NB4 (cell line): ENCODE results near the gene WDTC1.

Source experiments
- DNase-seq: peaks from one replicate; pipeline ENCODE4 v3.0.0; 2010; ENCODE audit warnings: low read depth
- H3K4me3 ChIP-seq: one replicate; pipeline ENCODE4 v1.5.1; 2011; ENCODE audit warnings: mild to moderate bottlenecking, low read depth, low read length, moderate library complexity
- MYC ChIP-seq: IDR thresholded peaks from 2 replicates; pipeline ENCODE4 v1.6.1; 2011; ENCODE audit warnings: low read depth, low read length
- POLR2A ChIP-seq: IDR thresholded peaks from 2 replicates; pipeline ENCODE4 v1.6.1; 2011; ENCODE audit warnings: mild to moderate bottlenecking; ENCODE audit not compliant: insufficient read length; ENCODE audit errors: extremely low read depth
- TF ChIP-seq, protein P1 (sequence below): IDR thresholded peaks from one replicate; pipeline ENCODE4 v1.5.1; 2012; ENCODE audit warnings: low read depth, low read length
- TF ChIP-seq, protein P2 (sequence below): IDR thresholded peaks from 2 replicates; pipeline ENCODE4 v1.6.1; 2011; ENCODE audit warnings: low read depth, low read length

Gene WDTC1

DNA sequence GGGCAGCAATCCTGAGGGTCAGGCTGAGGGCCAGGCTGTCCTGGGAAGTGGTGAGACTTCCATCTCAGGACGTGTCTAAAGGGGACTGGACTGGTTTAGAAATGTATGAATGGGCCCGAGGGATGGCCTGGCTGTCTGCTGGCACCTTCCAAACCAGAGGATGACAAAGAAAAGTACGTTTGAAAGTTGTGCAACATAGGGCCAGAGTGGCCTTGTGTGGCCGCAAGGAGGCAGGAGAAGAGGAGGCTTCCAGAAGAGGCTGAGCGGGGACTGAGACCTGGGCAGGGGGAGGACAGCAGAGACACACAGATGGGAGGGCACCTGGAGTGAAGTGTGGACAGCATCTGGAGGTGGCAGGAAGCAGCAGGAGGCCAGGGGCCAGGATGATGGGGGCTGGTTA is 104.8 kb downstream of the WDTC1 start:
- no peak overlapping the region for H3K4me3 ChIP-seq
- DNase-seq: peak; percentile 81
- TF ChIP-seq MYC (peak; percentile 36; the same call in 1 of the 2 replicates), POLR2A (no peak)
- TF ChIP-seq, protein P1, sequence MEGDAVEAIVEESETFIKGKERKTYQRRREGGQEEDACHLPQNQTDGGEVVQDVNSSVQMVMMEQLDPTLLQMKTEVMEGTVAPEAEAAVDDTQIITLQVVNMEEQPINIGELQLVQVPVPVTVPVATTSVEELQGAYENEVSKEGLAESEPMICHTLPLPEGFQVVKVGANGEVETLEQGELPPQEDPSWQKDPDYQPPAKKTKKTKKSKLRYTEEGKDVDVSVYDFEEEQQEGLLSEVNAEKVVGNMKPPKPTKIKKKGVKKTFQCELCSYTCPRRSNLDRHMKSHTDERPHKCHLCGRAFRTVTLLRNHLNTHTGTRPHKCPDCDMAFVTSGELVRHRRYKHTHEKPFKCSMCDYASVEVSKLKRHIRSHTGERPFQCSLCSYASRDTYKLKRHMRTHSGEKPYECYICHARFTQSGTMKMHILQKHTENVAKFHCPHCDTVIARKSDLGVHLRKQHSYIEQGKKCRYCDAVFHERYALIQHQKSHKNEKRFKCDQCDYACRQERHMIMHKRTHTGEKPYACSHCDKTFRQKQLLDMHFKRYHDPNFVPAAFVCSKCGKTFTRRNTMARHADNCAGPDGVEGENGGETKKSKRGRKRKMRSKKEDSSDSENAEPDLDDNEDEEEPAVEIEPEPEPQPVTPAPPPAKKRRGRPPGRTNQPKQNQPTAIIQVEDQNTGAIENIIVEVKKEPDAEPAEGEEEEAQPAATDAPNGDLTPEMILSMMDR: no peak
- TF ChIP-seq, protein P2, sequence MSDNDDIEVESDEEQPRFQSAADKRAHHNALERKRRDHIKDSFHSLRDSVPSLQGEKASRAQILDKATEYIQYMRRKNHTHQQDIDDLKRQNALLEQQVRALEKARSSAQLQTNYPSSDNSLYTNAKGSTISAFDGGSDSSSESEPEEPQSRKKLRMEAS: peak; percentile 36

DNA sequence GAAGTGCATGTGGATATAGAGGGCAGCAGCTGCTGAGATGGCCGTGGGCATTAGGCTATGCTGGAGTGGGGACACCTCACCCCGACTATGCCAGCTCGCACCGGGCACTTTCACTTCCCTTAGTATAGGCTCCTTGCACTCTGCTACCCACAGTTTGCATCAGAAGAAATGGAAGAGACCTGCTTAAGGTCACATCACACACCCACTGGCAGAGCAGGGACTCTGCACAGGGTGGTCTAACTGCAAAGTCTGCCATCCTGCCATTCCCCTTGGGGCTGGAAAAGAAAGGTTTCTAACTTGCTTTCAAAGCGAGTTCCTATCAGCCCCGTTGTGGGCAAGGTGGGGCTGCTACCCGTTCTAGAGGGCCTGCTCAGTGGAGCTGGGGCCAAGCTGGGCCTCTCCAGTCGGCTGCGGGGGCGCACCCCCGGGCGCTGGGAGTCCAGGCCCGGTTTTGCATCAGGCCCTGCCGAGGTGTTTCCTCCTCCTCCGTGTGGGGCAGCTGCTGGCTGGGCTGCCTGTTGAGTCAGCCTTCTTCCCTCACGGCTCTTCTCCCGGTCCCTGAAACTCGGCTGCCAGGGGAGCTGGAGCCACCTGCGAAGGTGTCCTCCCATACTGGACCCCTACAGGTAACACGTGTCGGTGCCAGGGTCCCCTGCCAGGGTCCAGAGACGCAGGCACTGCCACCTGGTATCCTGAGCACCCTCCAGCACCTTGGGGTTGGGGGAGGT is 107.3 kb downstream of the WDTC1 start, which contains the start of gene SYTL1:
TSS of gene SYTL1 (plus strand) at position 498 of the 728 bp plus-strand sequence. CDS start 3,313 bp downstream, outside the sequence.
- H3K4me3 ChIP-seq: peak within 1 kb of the TSS; percentile 96
- peak; percentile 96 for DNase-seq
- TF ChIP-seq, protein P2: peak; percentile 67; the same call in 1 of the 2 replicates
- TF ChIP-seq MYC (peak; percentile 75), POLR2A (no peak)

DNA sequence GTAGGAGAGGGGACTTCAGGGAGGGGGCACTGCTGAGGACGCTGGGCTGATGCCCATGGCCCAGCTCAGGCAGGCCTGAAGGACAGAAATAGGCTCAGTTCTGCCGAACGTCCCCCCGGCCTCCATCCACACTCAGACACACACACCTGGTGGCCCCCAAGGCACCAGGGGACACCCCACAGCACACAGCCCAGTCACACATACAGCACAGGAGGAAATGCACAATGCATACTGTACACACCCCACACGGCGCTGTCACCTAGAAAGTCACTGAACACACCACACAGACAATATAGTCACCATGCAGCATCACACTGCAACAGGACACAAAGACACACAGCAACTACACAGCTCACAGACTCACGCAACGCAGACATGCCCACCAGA is 108.0 kb downstream of the WDTC1 start:
- DNase-seq: peak; percentile 54
- TF ChIP-seq, protein P2: no peak
- TF ChIP-seq MYC (0 out of 2 replicates have a peak, but pooled peaks have one; percentile 10), POLR2A (no peak)
- TF ChIP-seq, protein P1: no peak
- peak overlapping the region; percentile 96 for H3K4me3 ChIP-seq

DNA sequence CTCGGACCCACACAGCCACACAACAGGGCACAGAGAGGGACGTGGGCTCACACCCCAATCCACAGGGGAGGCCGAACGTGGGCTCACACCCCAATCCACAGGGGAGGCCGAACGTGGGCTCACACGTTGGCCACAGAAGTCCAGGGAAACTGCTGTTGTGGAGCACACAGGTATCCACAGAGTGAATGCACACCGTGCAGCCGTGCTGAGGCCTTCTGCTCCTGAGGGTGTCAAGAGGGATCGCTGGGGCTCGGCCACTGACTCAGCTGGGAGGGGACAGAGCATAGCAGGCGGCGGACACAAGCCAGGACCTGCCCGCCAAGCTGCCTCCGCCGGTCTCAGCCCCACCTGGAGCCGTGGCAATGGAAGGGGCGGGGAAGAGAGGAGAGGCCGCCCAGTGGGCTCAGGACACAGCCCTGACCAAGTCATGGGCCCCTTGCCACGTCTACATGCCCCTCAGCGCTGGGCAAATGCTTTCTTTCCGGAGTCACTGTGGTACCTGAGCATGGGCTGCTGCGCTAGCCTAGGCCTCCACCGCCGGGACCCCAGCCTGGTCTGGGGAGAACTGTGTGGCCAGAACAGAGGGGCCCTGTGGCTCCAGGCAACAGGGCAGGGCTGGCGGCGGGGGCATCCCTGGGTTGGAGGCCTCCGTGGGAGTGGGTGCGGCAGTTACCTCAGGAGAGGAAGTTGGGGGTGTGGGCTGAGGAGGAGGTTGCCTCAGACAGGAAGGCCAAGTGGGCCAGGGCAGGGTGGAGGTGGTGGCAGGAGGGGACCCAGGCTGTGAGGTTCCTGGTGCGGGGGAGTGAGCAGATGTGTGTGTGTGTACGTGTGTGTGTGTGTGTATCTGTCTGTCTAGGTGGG is 108.6 kb downstream of the WDTC1 start:
- peak; percentile 97 for DNase-seq
- H3K4me3 ChIP-seq: peak overlapping the region; percentile 96
- TF ChIP-seq, protein P1: no peak
- TF ChIP-seq, protein P2: peak; percentile 74
- peak; percentile 60; the same call in 1 of the 2 replicates for TF ChIP-seq MYC
- peak; percentile 78 for TF ChIP-seq POLR2A

DNA sequence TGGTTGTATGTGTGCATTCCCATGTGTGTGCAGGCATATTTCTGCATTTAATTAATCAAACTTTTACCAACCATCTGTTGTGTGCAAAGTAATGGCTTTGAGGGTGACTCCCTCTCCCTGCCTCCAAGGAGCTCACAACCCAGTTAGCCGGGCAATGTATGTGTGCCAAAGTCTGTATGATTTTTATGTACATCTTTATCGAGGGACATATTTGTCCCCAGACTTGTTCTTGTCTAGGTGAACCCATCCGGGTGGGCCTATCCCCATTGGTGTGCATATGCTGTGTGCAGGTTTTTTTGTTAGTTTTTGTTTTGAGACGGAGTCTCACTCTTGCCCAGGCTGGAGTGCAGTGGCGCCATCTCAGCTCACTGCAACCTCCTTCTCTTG is 109.2 kb downstream of the WDTC1 start:
- peak overlapping the region; percentile 96 for H3K4me3 ChIP-seq
- TF ChIP-seq, protein P2: no peak
- TF ChIP-seq MYC (no peak), POLR2A (no peak)
- TF ChIP-seq, protein P1: no peak

DNA sequence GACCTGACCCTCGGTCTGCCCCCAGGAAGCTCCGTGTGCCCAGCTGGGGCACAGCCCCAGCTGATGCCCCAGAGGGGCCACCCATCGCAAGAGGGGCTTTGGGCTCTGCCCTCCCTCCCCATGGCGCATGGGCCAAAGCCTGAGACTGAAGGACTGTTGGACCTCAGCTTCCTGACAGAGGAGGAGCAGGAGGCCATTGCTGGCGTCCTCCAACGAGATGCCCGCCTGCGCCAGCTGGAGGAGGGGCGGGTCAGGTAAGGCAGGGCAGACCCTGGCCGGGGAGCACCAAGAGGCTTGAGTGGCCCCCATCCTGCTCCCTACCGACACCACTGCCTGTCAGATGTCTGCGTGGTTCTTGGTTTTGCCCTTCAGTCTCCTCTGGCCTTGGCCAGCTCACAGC is 110.8 kb downstream of the WDTC1 start:
- TF ChIP-seq POLR2A (no peak), MYC (no peak)
- TF ChIP-seq, protein P1: no peak
- TF ChIP-seq, protein P2: no peak
- DNase-seq: no peak
- peak overlapping the region; percentile 21 for H3K4me3 ChIP-seq

More for the DNA sequence above, 109.2 kb downstream of the WDTC1 start:
- DNase-seq: no peak
